ENCODE results near the gene DNAJC15. TPM values are rescaled to one million over a fixed set of nuclear protein-coding genes. Genes with fewer than 3 reads are reported as not detected.

DNAJC15 gene
- total and polyA plus RNA-seq, 2 donors (not counting 3 experiments of a cell fraction or from before 2014, with no cell fraction given), result 21.8 to 40.8 TPM

DNA sequence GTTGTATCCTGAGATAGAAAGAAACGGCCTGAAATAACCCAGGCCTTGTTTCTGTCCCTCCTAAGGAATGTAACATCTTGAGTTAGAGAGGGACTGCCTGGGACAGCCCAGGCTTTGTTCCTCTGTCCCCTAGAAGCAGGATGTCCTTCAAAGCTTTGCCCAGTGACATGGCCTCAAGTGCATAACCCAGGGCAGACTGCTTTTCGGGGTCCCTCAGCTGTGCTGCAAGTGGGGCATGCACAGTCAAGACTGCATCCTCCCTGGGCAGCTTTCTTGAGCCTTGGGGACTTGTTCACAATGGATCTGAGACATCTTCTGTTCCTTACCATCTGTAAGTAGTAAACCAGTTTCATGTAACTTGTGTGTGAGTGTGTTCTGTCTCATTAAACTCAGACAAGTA lies 23.9 kb upstream of the DNAJC15 start:
- Histone ChIP-seq H2AFZ (ENCODE audit: low read depth, low read length) (no peak overlapping the region), H3K9me1 (replicated peaks; ENCODE audit: control insufficient read depth, extremely low read depth, insufficient read depth, low read length) (no peaks in the 10 kb centered on the region), H3K4me2 (ENCODE audit: insufficient read depth, low read length) (no peak overlapping the region), H3K4me3 (replicated peaks in 1 of 3; ENCODE audit: insufficient read depth in 1 of 3, low read depth in 1 of 3, low read length in 3 of 3) (no peak overlapping the region), H3K9ac (replicated peaks; ENCODE audit: extremely low read depth, insufficient read depth, low read length) (no peak overlapping the region), H3K27me3 (ENCODE audit: control insufficient read depth in 2 of 2, insufficient read depth in 2 of 2, low read length in 2 of 2) (no peaks in the 10 kb centered on the region), H4K20me1 (replicated peaks; ENCODE audit: control insufficient read depth, extremely low read depth, insufficient read depth, low read length) (no peaks in the 10 kb centered on the region), H3K4me1 (ENCODE audit: control insufficient read depth, extremely low read depth, insufficient read depth, low read length) (peaks cover 14% of the 10 kb centered on the region), H3K79me2 (ENCODE audit: control insufficient read depth, insufficient read depth, low read length) (no peaks in the 10 kb centered on the region), H3K9me3 (replicated peaks; ENCODE audit: control insufficient read depth, insufficient read depth, low read length) (no peaks in the 10 kb centered on the region), H3K36me3 (ENCODE audit: control insufficient read depth in 2 of 2, extremely low read depth in 1 of 2, insufficient read depth in 2 of 2, low read length in 2 of 2) (no peaks in the 10 kb centered on the region), H3K27ac (ENCODE audit: insufficient read depth, low read depth, low read length) (no peak overlapping the region)
- FAIRE-seq (no peak), DNase-seq (ENCODE audit: low read depth, low spot score) (no peak)
- ChIA-PET POLR2A (no interaction called here), CTCF (no interaction called here)
- dilution Hi-C loops (cut with MboI; ENCODE audit: extremely low pct_ligation_motif_present, low sequenced_read_pairs), result no loop called here
- TF ChIP-seq FOS (IDR thresholded peaks at IDR 0.05; ENCODE audit: borderline replicate concordance, insufficient read depth, low read length), result no peak
- TF ChIP-seq POLR2AphosphoS5 (IDR thresholded peaks at IDR 0.05; ENCODE audit: insufficient read depth, low read depth, low read length), result no peak
- TF ChIP-seq, protein P1, sequence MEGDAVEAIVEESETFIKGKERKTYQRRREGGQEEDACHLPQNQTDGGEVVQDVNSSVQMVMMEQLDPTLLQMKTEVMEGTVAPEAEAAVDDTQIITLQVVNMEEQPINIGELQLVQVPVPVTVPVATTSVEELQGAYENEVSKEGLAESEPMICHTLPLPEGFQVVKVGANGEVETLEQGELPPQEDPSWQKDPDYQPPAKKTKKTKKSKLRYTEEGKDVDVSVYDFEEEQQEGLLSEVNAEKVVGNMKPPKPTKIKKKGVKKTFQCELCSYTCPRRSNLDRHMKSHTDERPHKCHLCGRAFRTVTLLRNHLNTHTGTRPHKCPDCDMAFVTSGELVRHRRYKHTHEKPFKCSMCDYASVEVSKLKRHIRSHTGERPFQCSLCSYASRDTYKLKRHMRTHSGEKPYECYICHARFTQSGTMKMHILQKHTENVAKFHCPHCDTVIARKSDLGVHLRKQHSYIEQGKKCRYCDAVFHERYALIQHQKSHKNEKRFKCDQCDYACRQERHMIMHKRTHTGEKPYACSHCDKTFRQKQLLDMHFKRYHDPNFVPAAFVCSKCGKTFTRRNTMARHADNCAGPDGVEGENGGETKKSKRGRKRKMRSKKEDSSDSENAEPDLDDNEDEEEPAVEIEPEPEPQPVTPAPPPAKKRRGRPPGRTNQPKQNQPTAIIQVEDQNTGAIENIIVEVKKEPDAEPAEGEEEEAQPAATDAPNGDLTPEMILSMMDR (IDR thresholded peaks at IDR 0.05; ENCODE audit: extremely low read depth in 1 of 2, insufficient read depth in 1 of 2, low read depth in 1 of 2, low read length in 2 of 2), result no peak
- no TSS peak for BruUV-seq (replicated peaks)
- intact Hi-C loops (cut with micrococcal nuclease), result no loop called here

DNA sequence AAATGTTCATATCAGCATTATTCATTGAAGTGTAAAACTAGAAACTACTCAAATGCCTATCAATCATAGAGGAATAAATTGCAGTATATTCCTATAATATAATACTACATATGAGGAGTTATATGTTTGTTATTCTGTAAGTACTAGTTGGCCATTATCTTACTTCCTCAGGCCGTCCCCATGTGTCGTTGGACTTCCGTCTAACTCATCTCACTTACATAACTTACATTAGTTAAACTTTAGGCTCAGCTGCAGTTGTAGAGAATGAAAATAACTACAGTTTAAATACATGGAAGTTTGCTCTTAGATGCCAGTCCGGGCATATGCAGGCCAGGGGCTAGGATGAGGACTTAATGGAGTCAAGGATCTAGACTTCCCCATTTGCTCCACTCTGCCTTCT lies 22.7 kb upstream of the DNAJC15 start:
- Histone ChIP-seq H3K4me3 (replicated peaks in 1 of 3; ENCODE audit: insufficient read depth in 1 of 3, low read depth in 1 of 3, low read length in 3 of 3) (no peak overlapping the region), H4K20me1 (replicated peaks; ENCODE audit: control insufficient read depth, extremely low read depth, insufficient read depth, low read length) (no peaks in the 10 kb centered on the region), H3K9me3 (replicated peaks; ENCODE audit: control insufficient read depth, insufficient read depth, low read length) (no peaks in the 10 kb centered on the region), H3K9me1 (replicated peaks; ENCODE audit: control insufficient read depth, extremely low read depth, insufficient read depth, low read length) (no peaks in the 10 kb centered on the region), H3K36me3 (ENCODE audit: control insufficient read depth in 2 of 2, extremely low read depth in 1 of 2, insufficient read depth in 2 of 2, low read length in 2 of 2) (no peaks in the 10 kb centered on the region), H3K9ac (replicated peaks; ENCODE audit: extremely low read depth, insufficient read depth, low read length) (no peak overlapping the region), H3K4me2 (ENCODE audit: insufficient read depth, low read length) (no peak overlapping the region), H2AFZ (ENCODE audit: low read depth, low read length) (peak overlapping the region; percentile 26), H3K27me3 (ENCODE audit: control insufficient read depth in 2 of 2, insufficient read depth in 2 of 2, low read length in 2 of 2) (no peaks in the 10 kb centered on the region), H3K79me2 (ENCODE audit: control insufficient read depth, insufficient read depth, low read length) (no peaks in the 10 kb centered on the region), H3K27ac (ENCODE audit: insufficient read depth, low read depth, low read length) (no peak overlapping the region), H3K4me1 (ENCODE audit: control insufficient read depth, extremely low read depth, insufficient read depth, low read length) (peaks cover 16% of the 10 kb centered on the region)
- ChIA-PET POLR2A (no interaction called here), CTCF (no interaction called here)
- FAIRE-seq (peak; percentile 59), DNase-seq (ENCODE audit: low read depth, low spot score) (peak; percentile 21)
- TF ChIP-seq POLR2A (IDR thresholded peaks at IDR 0.05; ENCODE audit: low read depth, low read length), result no peak
- TF ChIP-seq GATA2 (IDR thresholded peaks at IDR 0.05; ENCODE audit: insufficient read depth, insufficient read length, low read depth, low read length), result no peak
- TF ChIP-seq POLR2AphosphoS5 (IDR thresholded peaks at IDR 0.05; ENCODE audit: insufficient read depth, low read depth, low read length), result no peak
- TF ChIP-seq, protein P2, sequence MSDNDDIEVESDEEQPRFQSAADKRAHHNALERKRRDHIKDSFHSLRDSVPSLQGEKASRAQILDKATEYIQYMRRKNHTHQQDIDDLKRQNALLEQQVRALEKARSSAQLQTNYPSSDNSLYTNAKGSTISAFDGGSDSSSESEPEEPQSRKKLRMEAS (IDR thresholded peaks at IDR 0.05; ENCODE audit: insufficient read depth, insufficient read length), result no peak
- TF ChIP-seq, protein P1 (IDR thresholded peaks at IDR 0.05; ENCODE audit: extremely low read depth in 1 of 2, insufficient read depth in 1 of 2, low read depth in 1 of 2, low read length in 2 of 2), result no peak
- TF ChIP-seq MYC (IDR thresholded peaks at IDR 0.05; ENCODE audit: low read depth, low read length), result no peak
- TF ChIP-seq EZH2 (IDR thresholded peaks at IDR 0.05; ENCODE audit: borderline replicate concordance, low read depth, low read length, severe bottlenecking), result no peak
- no peak for TF ChIP-seq FOS (IDR thresholded peaks at IDR 0.05; ENCODE audit: borderline replicate concordance, insufficient read depth, low read length)
- no peak for TF ChIP-seq JUN (IDR thresholded peaks at IDR 0.05; ENCODE audit: borderline replicate concordance, insufficient read depth, insufficient read length, low read depth)
- dilution Hi-C loops (cut with MboI; ENCODE audit: extremely low pct_ligation_motif_present, low sequenced_read_pairs) (no loop called here), intact Hi-C loops (cut with micrococcal nuclease) (no loop called here)
- BruUV-seq (replicated peaks), result no TSS peak
